ENCODE measurements around the gene PAPOLA.

Gene PAPOLA

GRCh38 chr14:96587823-96588385, 85.7 kb downstream of the PAPOLA start:
- no peak for DNase-seq

- no peak for DNase-seq
Observed at GRCh38 chr14:96588410-96589257, 86.5 kb downstream of the PAPOLA start.

- no peak for DNase-seq
Observed at GRCh38 chr14:96589577-96589976, 87.4 kb downstream of the PAPOLA start.

- DNase-seq = no peak
Observed at GRCh38 chr14:96590190-96590864, 88.1 kb downstream of the PAPOLA start.

DNA sequence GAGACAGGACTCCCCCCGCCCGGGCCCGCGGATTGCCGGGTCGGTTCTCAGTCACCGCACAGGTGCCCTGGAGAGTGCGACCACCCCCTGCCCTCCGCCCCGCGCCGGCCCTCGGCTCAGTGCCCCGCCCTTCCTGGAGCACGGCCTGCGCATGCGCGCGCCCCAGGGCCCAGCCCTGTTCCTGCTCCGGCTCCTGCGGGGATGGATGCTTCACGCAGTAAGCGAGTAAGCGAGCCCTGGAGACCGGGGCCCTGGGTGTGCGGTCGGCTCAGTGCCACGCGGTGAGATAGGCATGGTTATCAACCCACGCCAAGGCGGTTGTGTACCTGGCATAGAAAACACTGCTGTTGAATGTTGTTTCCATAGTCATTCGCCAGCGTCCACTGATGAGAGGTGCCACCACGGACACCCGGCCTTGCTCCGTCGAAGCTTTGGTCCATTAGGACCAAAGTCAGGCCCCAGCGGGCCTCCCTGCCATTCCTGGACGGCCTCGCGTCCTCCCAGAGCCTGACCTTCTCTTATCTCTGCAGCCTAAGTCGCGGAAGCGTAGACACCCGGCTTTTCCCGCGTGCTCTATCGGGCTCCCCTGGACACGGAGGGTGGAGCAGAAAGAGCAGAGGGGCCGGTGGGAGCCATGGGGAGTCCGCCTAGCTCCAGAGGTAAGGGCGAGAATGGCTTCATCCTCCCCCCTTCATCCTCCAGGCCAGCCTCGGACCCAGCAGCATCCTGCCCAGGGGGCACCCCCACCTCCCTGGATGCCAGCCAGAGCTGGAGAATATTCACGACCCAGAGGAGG, 90.6 kb downstream of the PAPOLA start:
- peak; percentile 39 for DNase-seq

- no peak for DNase-seq
Observed at GRCh38 chr14:96594961-96595360, 92.8 kb downstream of the PAPOLA start.

GRCh38 chr14:96597680-96598079, 95.5 kb downstream of the PAPOLA start:
- no peak for DNase-seq

DNA sequence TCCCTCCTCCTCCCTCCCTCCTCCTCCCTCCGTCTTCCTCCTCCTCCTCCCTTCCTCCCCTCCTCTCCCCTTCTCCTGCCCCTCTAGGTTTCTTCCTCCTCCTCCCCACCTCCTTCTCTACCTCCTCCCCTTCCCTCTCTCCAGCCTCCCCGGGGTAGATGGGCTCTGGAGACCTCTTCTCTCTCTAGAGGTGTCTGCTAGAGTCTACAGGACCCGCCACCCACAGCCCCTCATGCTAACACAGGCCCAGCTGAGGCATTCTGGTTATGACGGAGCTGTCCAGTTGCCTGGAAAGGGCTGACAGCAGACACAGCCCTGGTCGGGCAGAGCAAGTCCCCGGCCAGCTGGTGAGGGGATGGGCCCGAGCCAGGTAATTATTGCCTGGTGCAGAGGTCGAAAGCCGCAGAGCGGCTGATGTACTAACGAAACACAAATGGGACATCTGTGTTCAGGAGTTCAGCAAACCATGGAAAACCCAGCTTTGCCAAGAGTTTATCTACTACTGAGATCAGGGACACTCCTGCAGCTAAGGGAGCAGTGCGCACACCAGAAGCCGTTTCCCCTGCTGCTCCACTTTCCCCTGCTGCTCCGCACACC, 96.2 kb downstream of the PAPOLA start:
- no peak for DNase-seq

DNA sequence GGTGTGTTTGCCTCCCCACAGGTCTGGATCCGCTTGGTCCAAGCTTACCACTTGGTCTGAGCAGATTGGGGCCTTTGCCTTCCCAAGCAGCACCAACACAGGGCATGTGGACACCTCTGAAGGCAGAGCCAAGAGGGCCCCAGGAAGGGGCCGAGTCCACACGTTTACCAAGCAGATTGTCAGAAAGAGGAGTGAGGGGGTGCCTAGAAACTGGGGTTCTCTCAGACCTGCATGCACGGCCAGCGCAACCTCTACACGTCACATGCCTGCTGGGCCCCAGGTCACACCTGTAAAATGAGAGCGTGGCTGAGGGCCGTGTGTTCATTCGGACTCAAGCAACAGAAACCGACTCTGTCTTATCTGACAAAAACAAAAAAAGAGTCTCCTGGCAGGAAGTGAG, 96.9 kb downstream of the PAPOLA start:
- no peak for DNase-seq

- no peak for DNase-seq
Observed at GRCh38 chr14:96602186-96602585, 100.0 kb downstream of the PAPOLA start.

GRCh38 chr14:96603350-96604255, 101.4 kb downstream of the PAPOLA start:
- no peak for DNase-seq

DNA sequence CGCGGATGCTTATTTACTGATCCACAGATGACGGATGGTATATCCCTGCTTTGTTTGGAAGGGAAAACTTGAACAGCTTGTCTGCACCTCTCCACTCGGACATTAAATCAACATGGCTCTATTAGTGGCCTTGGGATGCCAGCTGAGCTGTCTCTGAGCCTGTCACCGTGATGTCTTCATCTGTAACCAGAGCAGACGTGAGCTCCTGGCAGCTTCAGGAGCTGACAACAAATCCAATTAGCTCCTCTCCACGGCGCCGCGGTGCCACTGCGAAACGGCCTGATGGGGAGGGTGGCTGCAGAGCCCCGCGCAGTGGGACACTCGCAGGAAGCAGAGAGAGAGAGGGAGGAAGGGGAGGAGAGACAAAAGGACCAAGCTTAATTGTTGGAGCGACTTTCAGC, 112.3 kb downstream of the PAPOLA start:
- DNase-seq = no peak

- DNase-seq = no peak
Observed at GRCh38 chr14:96616161-96616721, 114.1 kb downstream of the PAPOLA start.
